ENCODE results near the gene TRIM7. TPM values are rescaled to one million over a fixed set of nuclear protein-coding genes. Genes with fewer than 3 reads are reported as not detected.
"Not testable (repeated sequence)": the region's sequence is repeated elsewhere in the genome, so short reads cannot be mapped to it uniquely, and the experiment has no call there.

TRIM7 gene
- total RNA-seq, 1 experiment from 2014 or later, result not detected

GRCh38 chr5:181152406-181152805 lies 52.6 kb downstream of the TRIM7 start:
- Histone ChIP-seq H3K4me2 (ENCODE audit: low read depth, low read length, poor library complexity, severe bottlenecking) (no peak overlapping the region), H3K36me3 (ENCODE audit: insufficient read depth, low read length) (no peaks in the 10 kb centered on the region), H4K20me1 (ENCODE audit: insufficient read depth, low read depth, low read length) (no peaks in the 10 kb centered on the region), H3K4me3 (ENCODE audit: low read length) (no peak overlapping the region), H3K27ac (ENCODE audit: low read length) (no peak overlapping the region), H3K9me2 (replicated peaks; ENCODE audit: insufficient read depth, low read length) (no peaks in the 10 kb centered on the region), H3K9ac (ENCODE audit: low read length) (no peak overlapping the region), H3K79me2 (ENCODE audit: low read length) (no peaks in the 10 kb centered on the region), H2AFZ (ENCODE audit: low read length) (no peak overlapping the region), H3K9me3 (ENCODE audit: low read length) (no peaks in the 10 kb centered on the region), H3K4me1 (ENCODE audit: low read length) (no peaks in the 10 kb centered on the region), H3K27me3 (ENCODE audit: low read length) (no peaks in the 10 kb centered on the region)
- no peak for DNase-seq

- Histone ChIP-seq H3K9me3 (ENCODE audit: low read length) (no peaks in the 10 kb centered on the region), H3K4me1 (ENCODE audit: low read length) (no peaks in the 10 kb centered on the region), H3K4me3 (ENCODE audit: low read length) (no peak overlapping the region), H3K4me2 (ENCODE audit: low read depth, low read length, poor library complexity, severe bottlenecking) (no peak overlapping the region), H4K20me1 (ENCODE audit: insufficient read depth, low read depth, low read length) (no peaks in the 10 kb centered on the region), H3K9ac (ENCODE audit: low read length) (no peak overlapping the region), H2AFZ (ENCODE audit: low read length) (no peak overlapping the region), H3K79me2 (ENCODE audit: low read length) (no peaks in the 10 kb centered on the region), H3K9me2 (replicated peaks; ENCODE audit: insufficient read depth, low read length) (no peaks in the 10 kb centered on the region), H3K36me3 (ENCODE audit: insufficient read depth, low read length) (no peaks in the 10 kb centered on the region), H3K27me3 (ENCODE audit: low read length) (no peaks in the 10 kb centered on the region), H3K27ac (ENCODE audit: low read length) (no peak overlapping the region)
- DNase-seq, result no peak
Measured at GRCh38 chr5:181151146-181151545, 53.9 kb downstream of the TRIM7 start.

GRCh38 chr5:181149806-181150733 lies 54.9 kb downstream of the TRIM7 start:
- no peak overlapping the region for H3K4me2 ChIP-seq (ENCODE audit: low read depth, low read length, poor library complexity, severe bottlenecking)
- no peak overlapping the region for H3K9ac ChIP-seq (ENCODE audit: low read length)
- DNase-seq, result no peak

GRCh38 chr5:181149355-181149754 lies 55.6 kb downstream of the TRIM7 start:
- Histone ChIP-seq H2AFZ (ENCODE audit: low read length) (no peak overlapping the region), H3K9me3 (ENCODE audit: low read length) (no peaks in the 10 kb centered on the region), H3K79me2 (ENCODE audit: low read length) (no peaks in the 10 kb centered on the region), H3K9me2 (replicated peaks; ENCODE audit: insufficient read depth, low read length) (no peaks in the 10 kb centered on the region), H3K27me3 (ENCODE audit: low read length) (no peaks in the 10 kb centered on the region), H4K20me1 (ENCODE audit: insufficient read depth, low read depth, low read length) (no peaks in the 10 kb centered on the region), H3K36me3 (ENCODE audit: insufficient read depth, low read length) (no peaks in the 10 kb centered on the region), H3K27ac (ENCODE audit: low read length) (no peak overlapping the region), H3K4me3 (ENCODE audit: low read length) (no peak overlapping the region), H3K4me1 (ENCODE audit: low read length) (no peaks in the 10 kb centered on the region), H3K4me2 (ENCODE audit: low read depth, low read length, poor library complexity, severe bottlenecking) (no peak overlapping the region), H3K9ac (ENCODE audit: low read length) (no peak overlapping the region)
- no peak for DNase-seq

More at GRCh38 chr5:181149806-181150733, 54.9 kb downstream of the TRIM7 start:
- Histone ChIP-seq H3K9me2 (replicated peaks; ENCODE audit: insufficient read depth, low read length) (no peaks in the 10 kb centered on the region), H4K20me1 (ENCODE audit: insufficient read depth, low read depth, low read length) (no peaks in the 10 kb centered on the region), H3K9me3 (ENCODE audit: low read length) (no peaks in the 10 kb centered on the region), H3K27me3 (ENCODE audit: low read length) (no peaks in the 10 kb centered on the region), H3K4me1 (ENCODE audit: low read length) (no peaks in the 10 kb centered on the region), H3K4me3 (ENCODE audit: low read length) (no peak overlapping the region), H3K79me2 (ENCODE audit: low read length) (no peaks in the 10 kb centered on the region), H2AFZ (ENCODE audit: low read length) (no peak overlapping the region), H3K36me3 (ENCODE audit: insufficient read depth, low read length) (no peaks in the 10 kb centered on the region), H3K27ac (ENCODE audit: low read length) (no peak overlapping the region)

- H3K9ac ChIP-seq (ENCODE audit: low read length); H3K27ac ChIP-seq (ENCODE audit: low read length); H2AFZ ChIP-seq (ENCODE audit: low read length); H3K36me3 ChIP-seq (ENCODE audit: insufficient read depth, low read length); H3K9me2 ChIP-seq (replicated peaks; ENCODE audit: insufficient read depth, low read length); H3K4me1 ChIP-seq (ENCODE audit: low read length); H3K27me3 ChIP-seq (ENCODE audit: low read length); H4K20me1 ChIP-seq (ENCODE audit: insufficient read depth, low read depth, low read length); H3K4me3 ChIP-seq (ENCODE audit: low read length); H3K79me2 ChIP-seq (ENCODE audit: low read length); H3K9me3 ChIP-seq (ENCODE audit: low read length); H3K4me2 ChIP-seq (ENCODE audit: low read depth, low read length, poor library complexity, severe bottlenecking); DNase-seq: not testable (repeated sequence)
Measured at GRCh38 chr5:181146927-181147636, 57.9 kb downstream of the TRIM7 start, which contains the start of gene OR2V2. Gene OR2V2 (plus strand): TSS chr5:181147586. CDS start chr5:181154943, 7,357 bp downstream.

- Histone ChIP-seq H3K79me2 (ENCODE audit: low read length) (no peaks in the 10 kb centered on the region), H4K20me1 (ENCODE audit: insufficient read depth, low read depth, low read length) (no peaks in the 10 kb centered on the region), H3K4me1 (ENCODE audit: low read length) (no peaks in the 10 kb centered on the region), H2AFZ (ENCODE audit: low read length) (no peak overlapping the region), H3K4me3 (ENCODE audit: low read length) (no peak overlapping the region), H3K9me2 (replicated peaks; ENCODE audit: insufficient read depth, low read length) (no peaks in the 10 kb centered on the region), H3K27me3 (ENCODE audit: low read length) (0 out of 2 replicates have a peak, but pooled peaks cover 3% of the 10 kb centered on the region), H3K4me2 (ENCODE audit: low read depth, low read length, poor library complexity, severe bottlenecking) (no peak overlapping the region), H3K36me3 (ENCODE audit: insufficient read depth, low read length) (no peaks in the 10 kb centered on the region), H3K9me3 (ENCODE audit: low read length) (no peaks in the 10 kb centered on the region), H3K27ac (ENCODE audit: low read length) (no peak overlapping the region), H3K9ac (ENCODE audit: low read length) (no peak overlapping the region)
- no peak for DNase-seq
Measured at GRCh38 chr5:181145133-181145532, 59.9 kb downstream of the TRIM7 start.

Small RNA genes within 50 kb of the gene (small RNA-seq; reads per million reads assigned to genes)
- not detected for gene MIR4638
- not detected for gene SNORD95
- gene SNORD96A, result not detected

Other genes starting within 250 kb of the TRIM7 start
- gene BTNL3, start 216.3 kb downstream of the TRIM7 start, total RNA-seq (2014; rRNA removed; shearing (Covaris generic); ENCODE audit: low replicate concordance), result not detected in 2 replicates
- gene BTNL9, start 164.9 kb downstream of the TRIM7 start, total RNA-seq (2014; rRNA removed; shearing (Covaris generic); ENCODE audit: low replicate concordance), result 1.3 TPM in 1 of 2 replicates, not detected in the other
- gene OR2V1, start 74.0 kb downstream of the TRIM7 start, total RNA-seq (2014; rRNA removed; shearing (Covaris generic); ENCODE audit: low replicate concordance), result not detected in 2 replicates
- gene OR2V2, start 57.6 kb downstream of the TRIM7 start, total RNA-seq (2014; rRNA removed; shearing (Covaris generic); ENCODE audit: low replicate concordance), result not detected in 2 replicates
- 23.6 and 46.2 TPM in 2 replicates for gene TRIM41, start 18.1 kb upstream of the TRIM7 start, total RNA-seq (2014; rRNA removed; shearing (Covaris generic); ENCODE audit: low replicate concordance)
- 7,026 and 7,196 TPM in 2 replicates for gene RACK1, start 38.7 kb upstream of the TRIM7 start, total RNA-seq (2014; rRNA removed; shearing (Covaris generic); ENCODE audit: low replicate concordance)
- 18.7 and 21.8 TPM in 2 replicates for gene TRIM52, start 55.9 kb upstream of the TRIM7 start, total RNA-seq (2014; rRNA removed; shearing (Covaris generic); ENCODE audit: low replicate concordance)
- 1.3 TPM in 1 of 2 replicates, not detected in the other for gene OR4F3, start 162.1 kb upstream of the TRIM7 start, total RNA-seq (2014; rRNA removed; shearing (Covaris generic); ENCODE audit: low replicate concordance)

All from Karpas-422 (cell line).